BE2C (cell line): ENCODE measurements around the gene GAS7.

Experiments used
- DNase-seq: peaks from one replicate; pipeline ENCODE4 v3.0.0-alpha.2; 2020
- H3K27me3 ChIP-seq: fragments of 250-450 bp; sonication (Bioruptor Pico); 2 replicates; pipeline ENCODE4 v1.5.1; 2020; ENCODE audit warnings: mild to moderate bottlenecking
- H3K36me3 ChIP-seq: fragments of 250-450 bp; sonication (Bioruptor Pico); 2 replicates; pipeline ENCODE4 v1.5.1; 2020; ENCODE audit warnings: mild to moderate bottlenecking
- H3K4me1 ChIP-seq: fragments of 250-450 bp; sonication (Bioruptor Pico); 2 replicates; pipeline ENCODE4 v1.5.1; 2020
- H3K4me3 ChIP-seq: 2 replicates; pipeline ENCODE4 v1.5.1; 2011; ENCODE audit warnings: low read depth, low read length
- H3K9me3 ChIP-seq: fragments of 250-450 bp; sonication (Bioruptor Pico); 2 replicates; pipeline ENCODE4 v1.5.1; 2020
- TF ChIP-seq, protein P1 (sequence below): IDR thresholded peaks from 2 replicates; pipeline ENCODE4 v1.5.1; 2012; ENCODE audit warnings: mild to moderate bottlenecking, low read depth, low read length

Gene GAS7

DNA sequence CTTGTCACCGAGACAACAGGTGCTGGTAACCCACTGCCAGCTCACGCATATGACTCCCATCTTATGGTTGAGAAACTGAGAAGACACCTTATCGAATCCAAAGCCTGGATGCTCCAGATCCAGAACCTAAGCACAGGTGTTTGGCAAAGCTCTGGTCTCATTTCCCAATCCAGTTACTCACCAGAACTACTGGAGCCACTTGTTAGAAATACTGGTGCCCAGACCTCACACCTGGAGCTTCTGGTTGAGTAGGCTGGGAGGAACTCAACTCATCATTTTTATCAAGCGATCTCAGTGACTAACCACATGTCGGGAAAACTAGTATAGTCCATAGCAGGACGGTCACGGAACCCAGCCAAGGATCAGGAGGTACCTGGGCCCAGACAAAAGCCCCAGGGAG lies 206.6 kb downstream of the GAS7 start:
- Histone ChIP-seq H3K27me3 (no peaks in the 10 kb centered on the region), H3K4me1 (no peaks in the 10 kb centered on the region), H3K36me3 (no peaks in the 10 kb centered on the region), H3K4me3 (no peak overlapping the region), H3K9me3 (no peaks in the 10 kb centered on the region)
- TF ChIP-seq, protein P1, sequence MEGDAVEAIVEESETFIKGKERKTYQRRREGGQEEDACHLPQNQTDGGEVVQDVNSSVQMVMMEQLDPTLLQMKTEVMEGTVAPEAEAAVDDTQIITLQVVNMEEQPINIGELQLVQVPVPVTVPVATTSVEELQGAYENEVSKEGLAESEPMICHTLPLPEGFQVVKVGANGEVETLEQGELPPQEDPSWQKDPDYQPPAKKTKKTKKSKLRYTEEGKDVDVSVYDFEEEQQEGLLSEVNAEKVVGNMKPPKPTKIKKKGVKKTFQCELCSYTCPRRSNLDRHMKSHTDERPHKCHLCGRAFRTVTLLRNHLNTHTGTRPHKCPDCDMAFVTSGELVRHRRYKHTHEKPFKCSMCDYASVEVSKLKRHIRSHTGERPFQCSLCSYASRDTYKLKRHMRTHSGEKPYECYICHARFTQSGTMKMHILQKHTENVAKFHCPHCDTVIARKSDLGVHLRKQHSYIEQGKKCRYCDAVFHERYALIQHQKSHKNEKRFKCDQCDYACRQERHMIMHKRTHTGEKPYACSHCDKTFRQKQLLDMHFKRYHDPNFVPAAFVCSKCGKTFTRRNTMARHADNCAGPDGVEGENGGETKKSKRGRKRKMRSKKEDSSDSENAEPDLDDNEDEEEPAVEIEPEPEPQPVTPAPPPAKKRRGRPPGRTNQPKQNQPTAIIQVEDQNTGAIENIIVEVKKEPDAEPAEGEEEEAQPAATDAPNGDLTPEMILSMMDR: no peak
- no peak for DNase-seq

DNA sequence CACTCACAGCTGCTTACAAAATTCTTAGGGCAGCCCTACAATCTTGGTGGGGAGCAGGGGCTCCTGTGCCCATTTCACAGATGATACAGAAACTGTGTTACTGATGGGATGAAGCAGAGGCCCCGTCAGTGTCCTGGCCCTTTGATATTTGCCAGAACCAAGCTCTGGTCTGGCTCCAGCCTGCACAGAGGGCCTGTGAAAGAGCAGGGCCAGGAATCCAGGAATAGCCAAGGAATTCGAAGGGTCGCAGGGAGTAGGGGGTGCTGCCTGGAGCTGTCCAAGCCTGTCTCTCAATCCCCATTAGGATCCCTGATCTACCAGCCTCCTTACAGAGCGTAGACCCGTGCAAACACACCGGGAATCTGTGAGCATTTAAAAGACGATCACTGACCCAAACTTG lies 207.1 kb downstream of the GAS7 start:
- Histone ChIP-seq H3K4me1 (no peaks in the 10 kb centered on the region), H3K9me3 (no peaks in the 10 kb centered on the region), H3K27me3 (no peaks in the 10 kb centered on the region), H3K36me3 (no peaks in the 10 kb centered on the region), H3K4me3 (no peak overlapping the region)
- TF ChIP-seq, protein P1: no peak
- no peak for DNase-seq

DNA sequence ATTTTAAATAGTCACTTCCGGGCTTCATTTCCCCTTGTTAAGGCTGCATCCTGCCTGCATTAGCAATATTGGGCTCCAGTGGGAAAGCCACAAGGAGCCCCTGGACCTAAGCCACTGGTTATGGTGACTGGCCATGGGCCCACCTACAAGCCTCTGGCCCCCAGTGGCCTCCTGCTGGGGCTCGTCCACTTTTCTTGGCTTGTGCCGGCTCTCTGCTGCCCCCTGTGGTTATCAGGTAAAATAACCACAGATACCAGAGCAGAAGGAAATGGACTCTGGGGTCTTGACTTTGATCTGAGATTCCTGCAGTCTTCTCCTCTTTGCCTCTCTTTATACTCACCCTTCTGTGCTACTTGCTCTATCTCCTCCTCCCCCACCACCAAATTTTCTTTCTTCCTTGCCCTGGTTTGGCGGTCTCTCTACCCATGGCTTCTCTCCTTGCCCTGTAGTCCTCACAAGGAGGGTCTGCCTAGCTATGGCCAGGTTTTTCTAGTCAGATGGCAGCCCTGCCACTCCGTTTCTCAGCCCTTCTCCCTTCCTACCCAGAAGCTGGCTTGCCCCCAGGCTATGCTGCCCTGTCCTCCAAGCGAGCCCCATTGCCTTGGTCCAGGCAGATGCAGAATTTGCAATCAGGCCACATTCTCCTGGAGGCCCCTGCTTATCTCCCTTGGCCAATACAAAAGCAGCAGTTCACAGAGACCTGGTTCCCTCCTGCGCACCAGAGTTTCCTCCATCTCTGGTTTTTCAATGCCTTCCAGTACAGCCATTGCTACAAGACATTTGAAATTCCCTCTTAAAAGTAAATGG lies 210.4 kb downstream of the GAS7 start:
- DNase-seq: no peak
- TF ChIP-seq, protein P1: peak; percentile 49
- Histone ChIP-seq H3K4me1 (no peaks in the 10 kb centered on the region), H3K36me3 (no peaks in the 10 kb centered on the region), H3K4me3 (no peak overlapping the region), H3K9me3 (no peaks in the 10 kb centered on the region), H3K27me3 (no peaks in the 10 kb centered on the region)

DNA sequence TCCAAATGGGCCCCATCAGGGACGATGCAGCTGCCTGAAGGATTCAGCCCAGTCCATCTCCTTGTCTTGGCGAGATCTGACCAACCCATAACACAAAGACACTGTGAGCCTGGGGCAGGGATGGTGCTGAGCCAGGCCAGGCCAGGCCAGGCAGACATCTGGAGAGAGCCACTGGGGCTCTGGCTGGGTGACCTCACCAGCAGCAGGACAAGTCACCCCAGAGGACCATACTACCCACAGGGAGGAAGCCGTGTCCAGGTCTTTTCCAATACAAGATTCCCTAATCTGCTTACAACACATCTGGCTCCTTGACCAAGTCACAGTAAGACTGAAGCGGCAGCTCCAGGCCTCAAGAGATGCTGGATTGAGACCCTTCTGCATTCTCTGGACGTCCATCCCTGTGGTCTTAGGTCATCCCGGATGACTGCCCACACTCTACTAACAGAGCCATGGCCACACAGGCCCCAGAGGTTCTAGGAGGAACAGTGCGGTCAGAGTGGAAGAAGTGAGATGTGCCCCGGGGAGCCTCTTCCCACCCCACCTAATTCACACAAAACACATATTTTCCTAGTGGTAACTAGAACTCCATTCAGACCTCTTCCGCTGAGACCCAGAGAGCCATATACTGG lies 211.5 kb downstream of the GAS7 start:
- H3K4me1 ChIP-seq: no peaks in the 10 kb centered on the region
- TF ChIP-seq, protein P1: no peak

DNA sequence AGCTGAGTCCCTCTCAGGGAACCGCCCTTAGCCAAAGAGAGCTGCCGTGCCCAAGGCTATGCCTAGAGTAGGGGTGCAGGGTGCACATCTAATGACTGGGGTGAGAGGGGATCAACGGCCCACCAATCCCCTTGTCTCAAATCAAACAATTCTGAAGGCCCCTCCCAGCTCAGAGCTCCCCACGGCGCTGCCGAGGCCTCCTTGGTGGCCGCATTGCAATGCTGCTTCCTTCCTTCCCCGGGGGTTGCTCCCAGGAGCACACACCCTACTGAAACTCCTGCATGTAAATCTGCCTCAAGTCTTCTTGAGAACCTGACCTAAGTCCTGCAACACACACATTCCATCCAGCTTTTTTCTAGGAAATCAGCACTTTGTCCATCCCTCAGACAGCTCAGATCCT lies 212.8 kb downstream of the GAS7 start:
- H3K9me3 ChIP-seq: no peaks in the 10 kb centered on the region
- no peak overlapping the region for H3K4me3 ChIP-seq
- H3K4me1 ChIP-seq: no peaks in the 10 kb centered on the region
- TF ChIP-seq, protein P1: no peak
- no peaks in the 10 kb centered on the region for H3K27me3 ChIP-seq
- no peak for DNase-seq
- H3K36me3 ChIP-seq: no peaks in the 10 kb centered on the region

More for the DNA sequence above, 211.5 kb downstream of the GAS7 start:
- no peaks in the 10 kb centered on the region for H3K27me3 ChIP-seq
- H3K36me3 ChIP-seq: no peaks in the 10 kb centered on the region
- no peak for DNase-seq
- H3K9me3 ChIP-seq: no peaks in the 10 kb centered on the region
- H3K4me3 ChIP-seq: no peak overlapping the region

DNA sequence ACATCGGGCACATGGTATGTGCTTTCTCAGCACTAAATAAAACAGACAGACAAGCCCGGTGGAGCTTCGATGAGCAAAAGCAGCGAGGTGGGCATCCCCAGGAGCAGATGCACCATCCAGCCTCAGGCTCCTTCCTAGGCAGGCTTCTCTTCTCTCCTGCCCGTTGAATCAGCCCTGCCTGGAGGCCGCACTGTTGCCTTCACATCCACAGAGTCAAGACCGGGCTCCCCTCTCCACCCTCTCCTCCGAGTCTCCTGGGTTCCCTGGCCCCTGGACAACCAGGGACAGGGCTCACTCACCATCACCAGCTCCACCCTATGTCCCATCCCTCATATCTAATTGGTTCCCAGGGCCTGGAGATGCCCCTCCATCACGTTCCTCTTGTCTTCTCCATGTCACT lies 213.6 kb downstream of the GAS7 start:
- H3K4me1 ChIP-seq: no peaks in the 10 kb centered on the region
- no peak overlapping the region for H3K4me3 ChIP-seq
- TF ChIP-seq, protein P1: no peak
- H3K27me3 ChIP-seq: no peaks in the 10 kb centered on the region
- no peak for DNase-seq
- no peaks in the 10 kb centered on the region for H3K36me3 ChIP-seq
- H3K9me3 ChIP-seq: no peaks in the 10 kb centered on the region
